H4 (cell line): Measurements from ENCODE around the gene INF2. TPM values are rescaled to one million over a fixed set of nuclear protein-coding genes. Genes with fewer than 3 reads are reported as not detected.
"Not testable (repeated sequence)": the region's sequence is repeated elsewhere in the genome, so short reads cannot be mapped to it uniquely, and the experiment has no call there.

Source experiments
- DNase-seq: peaks from one replicate; pipeline ENCODE4 v3.0.0-alpha.2; 2015; ENCODE audit warnings: low spot score
- total RNA-seq: library from RNA; depleted of rRNA; stranded (reverse); fragments of >200 nt; shearing (Covaris generic); gene quantifications from 2 replicates; pipeline ENCODE4 v1.2.3, GENCODE V29; 2014

INF2 gene
- total RNA-seq, 1 experiment from 2014 or later, result 13.0 TPM

DNA sequence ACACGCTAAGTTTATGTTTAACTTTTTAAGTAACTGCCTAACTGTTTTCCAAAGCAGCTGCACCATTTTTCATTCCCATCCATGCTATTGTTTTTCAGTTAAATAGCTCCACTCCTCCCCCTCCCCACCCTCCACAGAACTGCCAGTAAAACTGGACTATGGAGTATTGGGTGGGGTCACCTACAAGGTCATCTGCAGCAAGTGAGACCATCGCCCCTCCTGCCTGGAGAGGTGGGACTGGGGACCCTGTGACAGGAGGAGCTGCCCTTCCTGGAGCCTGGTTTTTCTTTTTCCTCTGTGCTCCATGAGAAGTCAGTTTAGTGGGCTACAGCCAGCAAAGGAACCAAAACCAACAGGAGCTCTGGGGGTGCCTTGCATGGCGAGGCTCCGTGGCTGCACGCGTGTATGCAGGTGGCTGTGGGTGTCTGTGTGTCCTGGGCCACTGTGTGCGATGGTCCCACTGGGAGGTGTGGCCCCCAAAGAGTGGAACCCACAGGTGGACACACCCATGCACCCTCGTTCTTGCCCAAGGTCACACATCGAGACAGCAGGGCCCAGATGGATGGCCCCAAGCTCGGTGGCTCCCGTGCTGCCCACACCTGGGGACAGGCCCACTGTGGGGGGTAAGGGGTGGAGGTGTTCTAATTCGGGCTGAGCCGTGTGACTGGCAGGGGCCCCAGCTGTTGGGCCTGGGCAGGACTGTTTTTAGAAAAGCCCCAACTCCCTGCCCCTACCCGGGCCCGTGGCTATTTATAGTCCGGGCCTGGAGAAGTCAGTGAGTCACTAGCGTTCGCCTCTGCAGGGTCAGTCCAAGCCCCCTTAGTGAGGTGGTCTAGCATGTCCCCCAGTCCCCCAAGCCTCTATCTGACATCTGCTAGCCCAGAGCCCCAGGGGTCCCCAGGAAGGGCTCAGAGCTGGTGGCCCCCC lies 32.4 kb downstream of the INF2 start:
- no peak for DNase-seq

DNA sequence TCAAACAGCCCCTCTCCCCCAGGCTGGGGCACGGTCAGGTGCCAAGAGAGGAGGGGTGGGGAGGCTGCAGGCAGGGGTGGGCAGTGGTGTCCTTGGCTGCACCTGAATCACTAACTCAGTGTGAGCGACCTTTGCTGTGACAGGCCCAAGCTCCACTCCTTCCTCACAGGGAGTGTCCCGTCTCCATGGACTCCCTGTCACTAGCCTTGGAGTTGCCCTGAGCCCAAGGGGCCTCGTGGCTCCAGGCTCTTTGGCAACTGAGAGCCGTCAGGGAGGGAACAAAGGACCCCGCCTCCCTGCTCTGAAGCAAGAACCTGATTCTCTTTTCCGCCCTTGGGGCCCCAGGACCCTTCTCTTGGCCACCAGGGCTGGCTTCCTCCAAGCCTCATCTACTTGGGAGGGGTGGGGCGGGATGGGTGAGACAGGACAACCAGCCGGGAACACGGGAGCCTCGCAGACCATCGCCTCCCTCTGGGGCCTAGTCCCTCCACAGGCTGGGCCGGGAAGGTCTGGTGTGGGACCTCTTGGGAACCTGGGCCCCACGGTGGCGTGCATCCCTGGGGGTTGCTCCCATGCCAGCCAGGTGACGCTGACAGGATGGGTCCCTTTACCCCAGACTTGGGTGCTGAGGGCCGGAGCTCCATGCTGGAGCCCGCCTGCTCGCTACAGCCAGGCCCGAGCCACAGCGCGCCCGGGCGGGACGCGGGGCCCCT lies 33.7 kb downstream of the INF2 start:
- DNase-seq, result no peak

DNA sequence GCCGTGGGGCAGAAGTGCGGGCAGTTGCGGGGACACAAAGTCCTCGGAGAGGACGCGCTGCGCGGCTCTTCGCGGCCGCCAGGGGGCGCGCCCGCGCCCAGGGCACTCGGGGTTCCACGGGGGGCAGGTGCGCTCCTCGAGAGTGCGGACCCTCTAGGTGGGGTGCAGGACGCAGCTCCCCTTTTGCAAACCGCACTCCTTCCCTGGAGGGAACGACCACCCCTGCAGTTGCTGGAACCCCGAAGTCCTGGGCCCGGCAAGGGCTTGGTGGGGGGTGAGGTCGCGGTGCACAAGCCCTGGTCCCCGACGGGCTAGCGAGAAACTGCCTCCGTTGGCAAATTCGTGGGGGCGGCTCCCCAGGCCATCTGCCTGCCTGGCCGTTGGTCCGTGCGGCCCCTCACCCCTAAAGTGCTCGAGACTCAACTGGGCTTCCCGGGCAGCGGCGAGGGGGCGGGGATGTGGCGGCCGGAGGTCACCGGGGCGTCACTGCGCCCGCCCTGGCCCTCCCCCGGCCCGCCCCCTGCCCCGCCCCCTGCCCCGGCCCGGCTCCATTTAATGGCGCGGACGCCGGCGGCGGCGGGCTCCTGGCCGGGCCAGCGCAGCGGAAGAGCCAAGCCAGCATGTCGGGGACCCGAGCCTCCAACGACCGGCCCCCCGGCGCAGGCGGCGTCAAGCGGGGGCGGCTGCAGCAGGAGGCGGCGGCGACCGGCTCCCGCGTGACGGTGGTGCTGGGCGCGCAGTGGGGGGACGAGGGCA lies 34.4 kb downstream of the INF2 start, which contains the start of gene ADSS1:
ADSS1 (plus strand) TSS at position 579 of the 756 bp plus-strand sequence; CDS start at position 621, 42 bp downstream.
- DNase-seq, result no peak

DNA sequence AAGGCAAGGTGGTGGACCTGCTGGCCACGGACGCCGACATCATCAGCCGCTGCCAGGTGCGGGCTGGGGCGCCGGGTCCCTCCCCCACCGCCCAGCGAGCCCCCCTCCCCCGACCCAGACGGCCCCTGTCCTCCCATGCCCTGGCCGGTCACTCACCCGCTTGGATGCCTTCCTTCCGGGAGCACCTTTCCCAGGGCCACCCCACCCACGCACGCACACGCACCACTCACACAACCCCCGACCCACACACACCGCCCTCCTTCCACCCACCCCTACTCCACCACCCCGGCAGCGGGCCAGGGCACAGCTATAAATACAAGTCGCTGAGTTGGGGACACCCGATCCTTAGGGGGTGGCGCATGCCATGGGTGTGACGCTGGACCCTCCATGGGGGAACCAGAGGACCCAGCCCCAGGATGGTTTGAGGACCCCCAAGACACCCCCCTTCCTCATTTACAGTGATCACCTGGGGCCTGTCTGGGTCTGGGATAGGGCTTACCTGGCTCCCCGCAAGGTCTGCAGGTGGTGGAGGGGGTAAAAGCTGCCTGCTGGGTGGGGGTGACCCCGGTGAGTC lies 35.1 kb downstream of the INF2 start:
- DNase-seq, result no peak

DNA sequence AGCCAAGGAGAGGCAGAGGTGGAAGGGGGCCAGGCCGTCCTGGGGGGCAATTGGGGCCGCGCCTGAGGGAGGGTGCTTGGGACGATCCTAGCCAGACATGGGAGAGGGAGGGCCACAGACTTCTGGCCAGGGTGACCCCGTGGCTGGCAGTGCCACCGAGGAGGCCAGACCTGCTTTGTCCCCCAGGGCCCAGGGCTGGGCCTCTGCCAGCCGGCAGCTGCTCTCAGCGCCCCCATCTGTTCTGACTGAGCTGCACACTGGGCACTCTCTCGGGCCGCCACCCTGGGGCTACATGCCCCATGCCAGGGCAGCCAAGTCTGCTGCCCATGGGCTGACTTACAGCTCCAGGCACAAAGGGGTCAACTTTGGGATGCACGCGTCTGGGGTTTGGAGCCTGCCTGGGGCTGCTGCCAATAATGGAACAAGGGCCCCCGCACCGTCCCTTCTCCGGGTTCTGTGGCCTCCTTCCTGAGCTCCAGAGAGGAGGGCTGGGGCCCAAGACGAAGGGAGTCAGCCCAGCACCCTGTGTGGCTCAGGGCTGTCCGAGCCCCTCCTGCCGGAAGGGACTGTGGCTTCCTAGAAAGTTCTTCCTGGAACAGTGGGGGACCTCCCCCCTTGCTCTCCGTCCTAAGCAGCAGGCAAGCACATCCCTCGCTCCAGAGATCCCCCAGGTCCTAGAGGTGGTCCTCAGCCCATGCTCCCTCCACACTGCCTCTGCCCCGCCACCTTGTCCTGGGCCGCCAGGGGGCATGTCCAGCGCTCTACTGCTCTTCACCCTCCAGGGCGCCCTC lies 35.8 kb downstream of the INF2 start:
- no peak for DNase-seq

DNA sequence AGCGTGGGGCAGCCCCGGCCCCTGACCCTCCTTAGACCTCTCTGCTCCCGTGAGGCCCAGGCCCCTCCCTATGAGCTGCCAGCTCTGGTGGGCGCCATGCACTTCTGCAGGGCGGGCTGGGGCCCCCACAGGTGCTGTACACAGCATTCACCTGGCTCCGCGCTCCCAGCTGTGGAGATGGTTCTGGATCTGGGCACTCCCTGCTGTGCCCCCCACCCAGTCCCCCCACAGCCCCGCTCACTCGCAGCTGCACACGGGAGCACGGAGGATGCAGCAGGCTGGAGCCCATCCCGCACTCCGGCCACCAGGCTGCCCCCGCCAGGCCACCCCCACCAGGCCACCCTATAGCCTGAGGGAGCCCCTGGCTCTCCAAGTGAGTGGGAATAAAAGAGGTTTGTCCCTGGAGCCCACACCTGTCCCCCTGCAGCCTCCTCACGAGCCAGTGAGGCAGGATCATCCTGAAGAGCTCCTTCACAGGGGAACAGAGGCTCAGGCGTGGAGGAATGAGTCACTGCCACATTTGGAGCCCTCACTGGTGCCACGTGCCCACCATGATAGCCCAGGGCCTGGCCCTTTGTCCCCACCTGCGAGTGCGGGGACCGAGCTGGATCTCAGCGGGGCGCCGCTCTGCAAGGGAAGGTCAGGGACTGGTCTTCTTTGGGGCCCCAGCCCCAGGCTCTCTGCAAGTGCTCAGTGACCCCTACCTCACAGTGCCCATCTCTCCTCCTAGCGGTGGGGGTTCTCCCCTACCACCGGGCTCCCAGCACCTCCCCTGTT lies 36.5 kb downstream of the INF2 start:
- no peak for DNase-seq

DNA sequence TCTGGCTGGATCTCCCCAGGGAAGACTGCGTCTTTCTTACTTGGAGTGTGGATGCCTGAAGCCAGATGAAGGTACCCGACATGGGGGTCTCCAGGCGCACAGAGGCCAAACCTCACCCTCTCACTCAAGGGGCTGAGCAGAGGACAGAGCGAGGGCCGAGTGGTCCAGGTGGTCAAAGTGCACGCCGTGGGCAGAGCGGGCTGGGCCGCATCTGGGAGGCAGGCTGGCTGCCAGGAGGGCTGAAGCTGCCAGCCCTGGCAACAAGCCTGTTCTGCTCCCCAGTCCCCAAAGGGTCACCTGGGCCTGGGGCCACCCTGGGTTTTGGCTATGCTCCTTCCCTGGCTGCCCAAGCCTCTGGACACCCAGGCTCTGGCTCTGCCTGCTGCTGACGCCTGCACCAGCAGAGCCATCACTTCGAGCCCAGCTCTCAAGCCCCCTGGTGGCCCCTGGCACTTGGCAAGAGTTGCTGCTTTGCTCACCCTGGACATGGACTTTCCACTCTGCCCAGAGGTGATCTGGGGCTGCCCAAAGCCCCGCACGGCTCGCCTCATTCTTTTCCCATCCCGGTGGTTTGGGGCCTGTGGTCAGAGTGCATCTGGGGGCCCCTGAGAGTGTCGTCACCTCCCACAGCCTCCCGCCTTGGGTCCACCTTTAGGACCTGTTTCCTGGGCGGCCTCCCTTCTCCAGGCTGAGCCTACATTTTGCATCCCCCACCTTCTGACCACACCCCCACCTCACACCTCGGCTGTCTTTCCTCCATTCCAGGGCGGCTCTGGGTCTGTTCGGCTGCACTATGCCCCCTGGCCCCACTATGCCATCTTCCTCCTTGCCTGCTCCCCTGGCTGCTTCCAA lies 37.4 kb downstream of the INF2 start:
- DNase-seq, result no peak

DNA sequence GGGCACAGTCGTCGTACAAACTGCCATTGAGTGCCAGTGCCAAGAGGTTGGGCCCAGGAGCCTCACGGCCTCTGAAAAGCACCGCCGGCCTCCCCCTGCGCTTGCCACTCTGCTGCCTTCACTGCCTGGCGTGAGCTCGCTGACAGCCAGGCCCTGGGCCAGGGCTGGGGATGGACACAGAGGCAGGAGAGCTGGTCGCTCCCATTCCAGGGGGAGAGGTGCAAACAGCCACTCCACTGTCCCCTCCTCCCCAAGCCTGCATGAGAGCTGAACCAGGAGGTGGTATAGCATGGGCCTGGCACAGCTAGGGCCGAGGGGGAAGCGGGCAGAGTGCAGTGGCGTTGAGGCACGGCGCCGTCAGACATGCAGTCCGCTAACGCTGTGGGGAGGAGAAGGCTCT lies 39.2 kb downstream of the INF2 start:
- no peak for DNase-seq

DNA sequence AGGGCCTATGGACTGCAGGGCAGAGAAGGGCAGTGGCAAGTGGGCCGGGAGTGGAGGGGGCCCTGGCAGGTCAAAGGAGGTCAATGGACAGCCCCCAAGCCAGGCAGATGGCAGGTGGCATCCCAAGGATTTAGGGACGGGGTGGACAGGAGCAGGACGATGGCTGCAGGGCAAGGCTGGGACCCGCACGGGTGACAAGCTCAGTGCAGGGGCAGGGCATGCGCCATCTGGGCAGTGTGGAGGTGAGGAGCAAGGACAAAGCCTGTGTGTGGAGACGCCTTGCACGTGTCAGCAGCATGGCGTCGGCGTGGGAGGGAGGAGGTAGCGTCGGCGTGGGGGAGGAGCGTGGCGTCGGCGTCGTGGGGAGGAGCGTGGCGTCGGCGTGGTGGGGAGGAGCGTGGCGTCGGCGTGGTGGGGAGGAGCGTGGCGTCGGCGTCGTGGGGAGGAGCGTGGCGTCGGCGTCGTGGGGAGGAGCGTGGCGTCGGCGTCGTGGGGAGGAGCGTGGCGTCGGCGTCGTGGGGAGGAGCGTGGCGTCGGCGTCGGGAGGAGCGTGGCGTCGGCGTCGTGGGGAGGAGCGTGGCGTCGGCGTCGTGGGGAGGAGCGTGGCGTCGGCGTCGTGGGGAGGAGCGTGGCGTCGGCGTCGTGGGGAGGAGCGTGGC lies 39.9 kb downstream of the INF2 start:
- DNase-seq, result not testable (repeated sequence)

DNA sequence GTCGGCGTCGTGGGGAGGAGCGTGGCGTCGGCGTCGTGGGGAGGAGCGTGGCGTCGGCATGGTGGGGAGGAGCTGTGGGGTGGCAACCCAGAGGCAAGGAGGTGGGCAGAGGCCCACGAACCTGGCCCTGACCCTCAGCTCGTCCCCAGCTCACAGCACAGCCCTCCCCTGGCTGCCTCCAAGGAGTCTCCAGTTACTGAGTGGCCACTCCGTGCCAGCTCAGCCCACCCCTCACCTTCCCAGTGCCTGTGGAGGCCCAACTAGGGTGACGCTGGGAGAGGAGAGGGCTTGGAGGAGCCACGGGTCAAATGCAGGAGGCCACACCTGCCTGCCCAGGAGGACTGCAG lies 40.4 kb downstream of the INF2 start:
- no peak for DNase-seq

DNA sequence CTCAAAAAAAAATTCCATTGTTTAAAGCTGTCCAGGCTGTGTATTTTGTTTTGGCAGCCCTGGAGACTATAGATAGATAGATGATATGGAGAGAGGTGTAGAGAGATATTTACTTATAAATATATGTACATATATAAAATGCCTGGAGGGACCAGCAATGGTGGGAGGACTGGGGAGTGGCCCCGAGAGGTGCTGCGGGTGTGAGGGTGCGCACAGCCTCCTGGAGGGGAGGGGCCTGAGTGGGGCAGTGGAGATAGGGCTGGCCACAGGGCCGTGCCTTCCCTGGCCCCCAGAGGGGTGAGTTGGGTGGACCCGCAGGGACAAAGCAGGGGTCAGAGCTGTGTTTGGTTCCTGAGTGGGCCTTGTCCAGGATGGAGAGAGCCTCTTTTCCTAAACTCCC lies 41.1 kb downstream of the INF2 start:
- DNase-seq, result no peak

DNA sequence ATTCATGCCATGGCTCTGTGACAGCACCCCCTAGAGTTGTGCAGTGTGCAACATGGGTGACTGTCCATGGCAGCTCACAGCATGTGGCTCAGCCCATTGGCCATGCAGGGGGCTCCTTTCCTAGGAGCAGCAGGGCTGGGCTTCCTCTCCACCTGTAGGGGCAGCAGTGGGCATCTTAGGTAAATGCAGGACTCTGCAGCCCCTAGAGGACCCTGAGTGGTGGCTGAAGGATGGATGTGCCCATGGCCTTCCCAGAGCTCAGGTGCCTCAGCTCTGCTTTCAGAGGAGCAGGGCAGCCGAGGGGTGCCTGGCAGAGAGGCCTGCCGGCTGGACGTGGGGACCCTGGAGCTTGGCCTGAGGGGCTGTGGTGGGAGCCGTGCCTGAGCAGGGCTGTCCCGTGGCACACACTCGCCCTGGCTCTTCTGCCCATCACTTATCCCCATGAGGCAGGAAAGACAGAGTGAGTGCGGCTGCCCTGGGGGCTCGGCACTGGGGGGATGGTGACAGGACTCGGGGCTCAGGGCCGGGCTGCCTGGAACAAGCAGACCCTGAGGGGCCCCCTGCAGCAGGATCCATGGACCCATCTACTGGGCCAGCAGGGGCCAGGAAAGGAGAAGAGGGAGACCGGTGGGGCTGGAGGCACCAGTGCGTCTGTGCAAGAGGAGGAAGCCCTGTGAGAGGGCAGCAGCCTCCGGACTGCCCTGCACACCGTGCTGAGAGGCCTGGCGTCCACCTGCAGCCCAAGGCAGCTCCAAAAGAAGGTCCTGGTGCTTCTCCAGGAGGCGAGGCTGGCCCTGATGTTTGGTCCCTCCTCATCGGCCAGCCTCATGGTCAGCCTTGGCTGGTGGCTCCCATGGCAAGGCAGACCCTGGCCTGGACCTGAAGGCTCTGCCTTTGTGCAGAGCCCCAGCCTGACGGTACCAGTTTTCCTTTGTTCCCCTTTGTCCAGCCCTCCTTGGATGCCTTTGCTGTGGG lies 42.2 kb downstream of the INF2 start:
- DNase-seq, result peak; percentile 41

DNA sequence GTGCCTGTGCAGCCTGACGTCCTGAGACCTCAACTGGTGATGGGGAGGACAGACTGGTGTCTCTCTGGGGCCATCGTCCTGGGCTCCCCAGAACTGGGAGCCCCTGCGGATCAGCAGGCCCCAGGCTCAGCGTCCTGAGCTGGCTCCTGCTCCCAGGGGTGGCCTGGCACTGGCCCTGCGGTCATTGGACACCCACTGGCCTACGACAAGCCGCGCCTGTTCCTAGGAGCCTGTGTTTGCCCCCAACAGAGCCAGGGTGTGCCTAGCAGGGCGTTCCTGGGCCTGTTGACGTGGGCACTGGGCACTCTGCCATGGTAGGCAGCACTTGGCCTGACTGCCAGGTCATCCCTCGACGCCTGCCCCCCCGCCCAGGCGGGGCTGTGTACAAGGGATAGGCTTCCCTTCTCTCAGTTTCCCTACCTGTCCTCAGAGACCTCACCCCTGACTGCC lies 43.0 kb downstream of the INF2 start:
- no peak for DNase-seq

DNA sequence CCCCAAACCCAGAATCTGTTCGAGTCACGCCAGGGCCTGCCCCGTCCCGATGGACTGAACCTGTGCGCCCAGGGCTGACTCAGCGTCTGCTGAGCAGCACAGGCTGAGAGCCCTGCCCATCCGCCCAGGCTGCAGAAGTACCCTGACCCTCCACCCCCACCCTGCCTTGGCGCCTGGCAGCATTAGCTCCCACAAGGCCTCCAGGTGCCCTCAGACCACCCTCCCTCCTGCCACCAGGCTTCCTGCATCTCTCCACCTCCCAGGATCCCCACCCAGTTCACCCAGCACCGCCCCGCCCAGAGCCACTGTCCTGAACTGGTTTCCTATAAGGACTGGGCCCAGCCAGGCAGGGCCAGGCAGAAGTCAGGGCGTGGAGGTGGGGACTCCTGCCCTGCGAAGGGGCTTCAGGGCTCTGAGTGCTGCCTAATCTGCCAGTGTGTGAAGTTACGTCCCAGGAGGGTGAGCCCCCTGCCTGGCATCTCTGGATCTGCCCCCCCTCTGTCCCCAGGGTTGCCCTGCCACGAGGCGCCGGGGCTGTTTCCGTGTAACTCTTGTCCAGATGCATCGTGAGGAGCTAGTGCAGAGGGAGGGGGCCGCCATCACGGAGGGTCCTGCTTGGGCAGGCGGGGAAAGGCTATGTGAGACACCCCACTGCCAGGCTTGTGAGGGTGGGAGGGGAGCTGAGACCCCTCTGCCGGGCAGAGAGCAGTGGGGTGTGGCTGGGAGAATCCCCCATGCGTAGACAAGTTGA lies 43.7 kb downstream of the INF2 start:
- DNase-seq, result no peak

DNA sequence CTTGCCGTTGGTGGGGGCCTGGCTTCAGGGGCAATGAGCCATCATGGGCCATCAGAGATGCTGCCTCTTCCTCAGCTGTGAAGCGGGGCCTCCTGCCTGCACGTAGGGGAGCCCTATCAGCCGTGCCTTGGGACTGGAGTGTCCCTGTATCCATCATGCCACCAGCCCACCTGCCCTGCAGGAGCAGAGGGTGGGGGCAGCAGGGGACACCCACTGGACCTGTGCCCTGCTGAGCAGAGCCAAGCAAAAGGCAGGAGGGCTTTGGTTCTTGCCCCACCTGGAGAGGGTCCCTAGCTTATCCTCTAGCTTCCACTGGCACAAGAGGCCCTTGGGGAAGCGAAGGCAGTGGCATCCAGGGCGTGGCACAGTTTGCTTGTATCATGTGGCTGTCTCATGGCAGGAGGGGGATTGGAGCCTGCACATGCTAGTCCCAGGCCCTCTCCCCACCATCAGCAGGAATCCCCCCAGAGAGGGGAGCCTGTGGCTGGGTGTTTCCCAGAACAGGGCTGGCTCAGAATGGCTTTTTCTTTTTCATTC lies 44.7 kb downstream of the INF2 start:
- no peak for DNase-seq

DNA sequence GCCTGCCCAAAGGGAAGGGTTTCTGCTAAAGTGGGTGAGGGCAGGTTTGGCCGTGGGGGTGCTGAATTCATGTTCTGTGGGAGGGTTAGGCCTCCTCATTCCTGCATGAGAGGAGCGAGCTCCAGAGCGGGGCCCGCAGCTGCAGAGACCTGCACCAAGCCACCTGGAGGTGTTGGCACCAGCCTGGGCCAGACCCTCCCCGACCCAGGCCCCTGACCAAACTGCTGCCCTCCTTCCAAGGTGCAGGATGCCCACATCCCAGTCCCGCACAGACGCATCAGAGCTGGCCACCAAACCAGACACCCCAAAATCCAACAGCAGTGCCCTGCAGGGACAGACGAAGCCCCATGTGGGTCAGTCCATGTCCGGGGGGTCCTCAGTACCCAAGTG lies 45.2 kb downstream of the INF2 start:
- DNase-seq, result no peak
